Kasumi-1 (cell line): ENCODE data around the gene ZNF513.
A peak's percentile ranks its signal among the peaks of the same experiment; 100 is the strongest.
"Not testable (repeated sequence)": the region's sequence is repeated elsewhere in the genome, so short reads cannot be mapped to it uniquely, and the experiment has no call there.

Source experiments
- DNase-seq, 2 experiments: peaks; one replicate each; lab custom pipeline; 2025; lab: John Stamatoyannopoulos, UW

The ZNF513 gene

GRCh38 chr2:27356382-27357181, 24.0 kb downstream of the ZNF513 start, which contains the start of gene GTF3C2:
GTF3C2 (minus strand) TSS chr2:27356764; CDS start chr2:27343554, 13,210 bp downstream.
- DNase-seq: peak; percentile 94 to 95

DNA sequence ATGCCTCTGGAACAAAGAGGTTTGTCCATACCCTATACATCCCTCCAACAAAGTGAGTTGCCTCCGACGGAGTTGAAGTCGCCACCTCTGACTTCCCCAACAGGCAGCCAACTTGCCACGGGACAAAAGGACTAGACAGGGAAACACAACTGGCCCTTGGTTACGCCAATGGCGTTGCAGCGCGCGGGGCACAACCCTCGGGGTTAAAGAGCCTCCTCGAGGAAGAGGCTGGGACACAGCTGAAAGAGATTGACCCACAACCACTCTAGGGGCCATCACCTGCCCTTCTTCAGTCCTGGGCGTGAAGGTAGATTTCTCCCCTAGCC, 24.5 kb downstream of the ZNF513 start:
- DNase-seq: peak; percentile 62 to 68

- DNase-seq: no peak
Observed at GRCh38 chr2:27354597-27354927, 26.0 kb downstream of the ZNF513 start.

DNA sequence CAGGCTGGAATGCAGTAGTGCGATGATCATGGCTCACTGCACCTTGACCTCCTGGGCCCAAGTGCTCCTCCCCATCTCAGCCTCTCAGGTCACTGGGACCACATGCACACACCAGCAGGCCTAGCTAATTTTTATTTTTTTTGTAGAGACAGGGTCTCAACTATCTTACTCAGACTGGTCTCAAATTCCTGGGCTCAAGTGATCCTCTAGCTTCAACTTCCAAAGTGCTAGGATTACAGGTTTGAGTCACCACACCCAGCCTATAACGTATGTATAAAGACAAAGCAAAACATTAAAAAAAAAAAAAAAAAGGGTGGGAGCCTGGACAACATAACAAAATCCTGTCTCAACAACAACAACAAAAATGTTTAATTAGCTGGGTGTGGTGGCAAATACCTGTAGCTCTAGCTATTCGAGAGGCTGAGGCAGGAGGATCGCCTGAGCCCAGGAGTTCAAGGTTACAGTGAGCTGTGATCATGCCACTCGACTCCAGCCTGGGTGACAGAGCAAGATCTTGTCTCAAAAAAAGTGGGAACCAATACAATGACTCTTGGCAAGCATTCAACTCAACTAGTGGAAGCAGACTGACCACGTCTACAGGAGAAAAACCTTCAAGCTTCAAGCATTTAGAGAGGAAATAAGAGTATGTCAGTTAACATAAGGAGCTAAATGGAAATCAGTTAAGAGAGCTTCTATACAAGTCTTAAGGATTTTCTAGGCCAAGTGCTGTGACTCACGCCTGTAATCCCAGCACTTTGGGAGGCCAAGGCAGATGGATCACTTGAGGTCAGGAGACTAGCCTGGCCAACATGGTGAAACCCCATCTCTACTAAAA, 26.6 kb downstream of the ZNF513 start:
- DNase-seq: peak in 1 of 2 experiments; percentile 20

- DNase-seq: not testable (repeated sequence)
Observed at GRCh38 chr2:27353386-27353761, 27.2 kb downstream of the ZNF513 start.

DNA sequence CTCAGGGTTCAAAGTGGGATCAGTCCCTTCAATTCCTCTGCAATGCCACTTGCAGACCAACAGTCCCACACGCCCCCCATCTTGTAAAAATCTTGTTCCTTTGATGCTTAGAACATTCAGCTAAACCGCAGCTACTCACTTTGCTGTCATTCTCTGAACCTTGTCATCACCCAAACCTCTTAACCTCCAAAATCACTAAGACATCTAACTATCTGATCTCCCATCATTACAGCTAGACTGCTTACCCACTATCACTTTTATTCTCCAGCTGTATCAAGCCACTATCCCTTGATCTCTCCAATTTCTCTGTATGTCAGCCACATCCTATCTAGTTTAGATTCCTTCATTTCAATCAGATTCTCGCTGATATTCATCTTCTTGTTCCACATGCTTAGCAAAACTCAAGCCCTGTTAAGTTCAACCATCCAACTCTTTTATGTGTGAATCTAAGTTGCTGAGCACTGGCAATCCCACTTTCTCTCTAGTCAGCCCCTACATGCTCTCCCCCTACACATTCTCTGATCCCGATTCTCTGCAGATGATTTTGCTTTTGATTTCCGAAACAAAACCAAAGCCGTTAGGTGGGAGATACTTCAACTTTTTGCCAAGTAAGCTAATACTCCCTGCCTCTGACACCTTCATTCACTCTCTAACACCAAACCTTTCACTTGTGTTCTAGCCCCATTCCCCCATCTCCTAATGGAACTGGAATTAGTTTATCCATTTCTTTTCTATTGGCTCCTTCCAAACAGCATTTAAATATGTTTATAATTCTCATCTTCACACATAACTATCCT, 28.5 kb downstream of the ZNF513 start:
- no peak for DNase-seq

GRCh38 chr2:27350106-27350693, 30.3 kb downstream of the ZNF513 start:
- no peak for DNase-seq

DNA sequence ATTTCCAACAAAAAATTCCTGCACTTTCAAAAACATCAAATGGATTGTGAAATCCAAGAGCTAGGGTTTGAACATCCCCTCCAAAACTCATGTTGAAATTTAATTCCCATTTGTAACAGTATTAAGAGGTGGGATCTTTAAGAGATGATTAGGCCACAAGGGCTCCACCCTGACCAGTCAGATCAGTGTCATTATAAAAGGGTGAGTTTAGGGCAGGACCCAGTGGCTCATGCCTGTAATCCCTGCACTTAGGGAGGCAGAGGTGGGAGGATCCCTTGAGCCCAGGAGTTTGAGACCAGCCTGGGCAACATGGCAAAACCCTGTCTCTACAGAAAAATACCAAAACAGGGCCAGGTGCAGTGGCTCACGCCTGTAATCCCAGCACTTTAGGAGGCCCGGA, 32.9 kb downstream of the ZNF513 start:
- DNase-seq: no peak

- DNase-seq: no peak
Observed at GRCh38 chr2:27336173-27336572, 44.4 kb downstream of the ZNF513 start.

GRCh38 chr2:27335311-27335710, 45.2 kb downstream of the ZNF513 start:
- DNase-seq: no peak
